ENCODE measurements around the gene CAMKK2. TPM values are rescaled to one million over a fixed set of nuclear protein-coding genes. Genes with fewer than 3 reads are reported as not detected.

CAMKK2 gene
- total RNA-seq, 1 donor from 2014 or later = 33.7 TPM

DNA sequence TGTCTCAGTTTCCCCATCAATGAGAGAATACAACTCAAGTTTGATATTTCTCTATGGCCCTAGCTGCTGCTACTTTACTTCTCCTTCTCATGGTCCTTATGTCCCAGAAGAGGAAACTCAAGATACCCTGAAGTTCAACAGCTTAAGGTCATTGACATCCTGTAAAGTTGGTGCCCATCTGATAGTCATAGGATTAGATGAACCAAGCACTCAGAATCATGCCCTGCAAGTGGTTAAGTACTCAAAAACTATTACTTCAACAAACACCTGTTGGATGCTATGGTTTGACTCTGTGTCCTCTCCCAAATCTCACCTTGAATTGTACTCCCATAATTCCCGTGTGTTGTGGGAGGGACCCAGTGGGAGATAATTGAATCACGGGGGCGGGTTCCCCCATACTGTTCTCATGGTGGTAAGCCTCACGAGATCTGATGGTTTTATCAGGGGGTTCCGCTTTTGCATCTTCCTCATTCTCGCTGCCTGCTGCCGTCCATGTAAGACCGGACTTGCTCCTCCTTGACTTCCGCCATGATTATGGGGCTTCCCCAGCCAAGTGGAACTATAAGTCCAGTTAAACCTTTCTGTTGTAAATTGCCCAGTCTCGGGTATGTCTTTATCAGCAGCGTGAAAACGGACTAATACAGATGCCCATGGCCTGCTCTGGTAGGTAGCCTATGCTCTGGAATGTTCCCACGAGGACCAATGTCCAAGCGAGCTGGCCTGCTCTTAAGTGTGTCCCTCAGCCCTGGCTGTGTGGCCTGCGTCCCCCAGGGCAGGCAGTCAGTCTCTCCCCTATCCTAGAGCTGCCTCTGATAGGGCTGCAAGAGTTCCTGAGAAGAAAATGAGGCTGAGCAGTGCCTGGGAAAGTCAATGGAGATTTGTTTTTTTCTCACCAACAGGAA, 18.1 kb downstream of the CAMKK2 start:
- H3K9me3 Mint-ChIP-seq (ENCODE audit: low read depth) = peaks cover 2% of the 10 kb centered on the region

GRCh38 chr12:121277374-121277759, 19.1 kb downstream of the CAMKK2 start:
- peaks cover 2% of the 10 kb centered on the region for H3K9me3 Mint-ChIP-seq (ENCODE audit: low read depth)
- H3K27ac Mint-ChIP-seq (ENCODE audit: unreplicated experiment) = no peak overlapping the region
- DNase-seq (ENCODE audit: low spot score) = no peak
- H3K4me1 Mint-ChIP-seq (ENCODE audit: low read depth) = peaks cover 7% of the 10 kb centered on the region
- H3K4me3 Mint-ChIP-seq (ENCODE audit: unreplicated experiment) = no peak overlapping the region
- no peaks in the 10 kb centered on the region for H3K27me3 Mint-ChIP-seq (ENCODE audit: low read depth)
- TF ChIP-seq CTCF (IDR thresholded peaks at IDR 0.05) = no peak
- H3K36me3 Mint-ChIP-seq (ENCODE audit: low read depth) = peaks cover 12% of the 10 kb centered on the region

More for the DNA sequence above, 18.1 kb downstream of the CAMKK2 start:
- Mint-ChIP-seq H3K27me3 (ENCODE audit: low read depth) (no peaks in the 10 kb centered on the region), H3K27ac (ENCODE audit: unreplicated experiment) (no peak overlapping the region), H3K4me1 (ENCODE audit: low read depth) (peaks cover 7% of the 10 kb centered on the region), H3K4me3 (ENCODE audit: unreplicated experiment) (no peak overlapping the region), H3K36me3 (ENCODE audit: low read depth) (peaks cover 7% of the 10 kb centered on the region)
- TF ChIP-seq CTCF (IDR thresholded peaks at IDR 0.05) = no peak
- no peak for DNase-seq (ENCODE audit: low spot score)

GRCh38 chr12:121274036-121274763, 22.3 kb downstream of the CAMKK2 start:
- no peak for TF ChIP-seq CTCF (IDR thresholded peaks at IDR 0.05)
- peaks cover 12% of the 10 kb centered on the region for H3K36me3 Mint-ChIP-seq (ENCODE audit: low read depth)
- peaks cover 2% of the 10 kb centered on the region for H3K9me3 Mint-ChIP-seq (ENCODE audit: low read depth)
- H3K4me1 Mint-ChIP-seq (ENCODE audit: low read depth) = peaks cover 7% of the 10 kb centered on the region
- no peaks in the 10 kb centered on the region for H3K27me3 Mint-ChIP-seq (ENCODE audit: low read depth)
- H3K4me3 Mint-ChIP-seq (ENCODE audit: unreplicated experiment) = no peak overlapping the region
- DNase-seq (ENCODE audit: low spot score) = no peak
- no peak overlapping the region for H3K27ac Mint-ChIP-seq (ENCODE audit: unreplicated experiment)

DNA sequence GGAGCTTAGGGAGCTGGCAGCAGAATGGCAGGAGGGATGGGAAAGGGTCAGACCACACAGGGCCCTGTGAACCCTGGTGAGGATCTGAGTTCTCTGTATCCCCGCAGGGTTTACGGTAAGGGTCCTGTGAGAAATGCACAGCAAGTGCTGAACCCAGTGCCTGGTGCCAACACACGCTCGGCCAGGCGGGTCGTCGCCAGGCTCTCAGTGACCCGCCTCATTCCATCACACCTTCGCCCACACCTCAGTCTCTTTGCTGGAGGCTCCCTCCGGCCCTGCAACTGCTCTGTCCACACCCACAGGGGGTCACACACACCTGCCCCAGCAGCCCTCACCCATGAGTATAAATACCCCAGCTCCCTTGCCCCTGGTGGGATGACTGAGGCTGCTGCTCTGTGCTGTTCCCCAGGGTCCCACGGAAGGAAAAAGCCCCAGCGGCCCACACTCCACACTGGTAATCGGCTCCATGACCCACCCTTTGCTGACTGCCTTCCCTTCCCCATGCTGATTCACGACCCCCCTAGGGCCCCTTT, 23.1 kb downstream of the CAMKK2 start:
- H3K4me1 Mint-ChIP-seq (ENCODE audit: low read depth) = peaks cover 7% of the 10 kb centered on the region
- H3K27me3 Mint-ChIP-seq (ENCODE audit: low read depth) = no peaks in the 10 kb centered on the region
- H3K27ac Mint-ChIP-seq (ENCODE audit: unreplicated experiment) = no peak overlapping the region

More for the DNA sequence above, 23.1 kb downstream of the CAMKK2 start:
- DNase-seq (ENCODE audit: low spot score) = no peak
- no peak for TF ChIP-seq CTCF (IDR thresholded peaks at IDR 0.05)
- H3K9me3 Mint-ChIP-seq (ENCODE audit: low read depth) = peaks cover 2% of the 10 kb centered on the region
- peaks cover 12% of the 10 kb centered on the region for H3K36me3 Mint-ChIP-seq (ENCODE audit: low read depth)
- no peak overlapping the region for H3K4me3 Mint-ChIP-seq (ENCODE audit: unreplicated experiment)

All from chondrocyte (in vitro differentiated cells).